ENCODE measurements around the gene CDRT15.
"Not testable (repeated sequence)": the region's sequence is repeated elsewhere in the genome, so short reads cannot be mapped to it uniquely, and the experiment has no call there.

The CDRT15 gene

DNA sequence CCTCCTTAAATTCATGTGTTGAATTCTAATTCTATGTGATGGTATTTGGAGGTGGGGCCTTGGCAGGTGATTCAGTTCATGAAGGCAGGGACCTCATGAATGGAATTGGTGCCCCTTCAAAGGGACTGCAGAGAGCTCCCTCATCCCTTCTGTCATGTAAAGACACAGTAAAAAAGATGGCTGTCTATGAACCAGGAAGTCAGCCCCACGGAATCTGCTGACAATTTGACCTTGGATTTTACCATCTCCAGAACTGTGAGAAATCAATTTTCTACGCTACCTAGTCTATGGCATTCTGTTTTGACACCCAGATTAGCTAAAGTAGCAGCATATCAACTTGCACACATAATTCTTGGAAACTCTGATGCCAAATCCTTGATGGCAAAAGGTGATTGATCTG, 1.6 kb downstream of the CDRT15 start:
- H3K27me3 ChIP-seq (ENCODE audit: low read depth, low read length); H3K27ac ChIP-seq (ENCODE audit: low read length); H3K36me3 ChIP-seq (ENCODE audit: control insufficient read depth in 1 of 2, insufficient read depth in 2 of 2, low read length in 2 of 2); H3K4me3 ChIP-seq (ENCODE audit: low read depth in 1 of 2, low read length in 2 of 2); H3K9me3 ChIP-seq (ENCODE audit: control insufficient read depth in 1 of 2, low read length in 2 of 2); H3K4me1 ChIP-seq (ENCODE audit: control insufficient read depth in 1 of 2, insufficient read depth in 2 of 2, low read length in 2 of 2): not testable (repeated sequence)

DNA sequence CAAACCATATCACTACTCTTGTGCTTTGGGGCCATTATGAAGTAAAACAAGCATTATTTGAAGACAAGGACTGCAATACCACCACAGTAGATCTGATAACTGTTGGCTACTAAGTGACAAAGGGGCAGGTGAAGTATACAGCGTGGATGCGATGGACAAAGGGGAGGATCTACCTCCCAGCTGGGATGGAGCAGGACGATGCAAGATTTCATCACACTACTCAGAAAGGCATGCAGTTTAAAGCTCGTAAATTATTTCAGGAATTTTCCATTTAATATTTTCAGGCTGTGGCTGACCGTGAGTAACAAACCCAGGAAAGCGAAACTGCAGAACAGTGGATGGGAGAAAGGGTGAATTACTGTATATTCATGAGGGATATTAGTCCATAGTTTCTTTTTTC, 5.5 kb downstream of the CDRT15 start:
- H3K4me1 ChIP-seq (ENCODE audit: control insufficient read depth in 1 of 2, insufficient read depth in 2 of 2, low read length in 2 of 2); H3K27ac ChIP-seq (ENCODE audit: low read length); H3K4me3 ChIP-seq (ENCODE audit: low read depth in 1 of 2, low read length in 2 of 2); H3K27me3 ChIP-seq (ENCODE audit: low read depth, low read length); H3K36me3 ChIP-seq (ENCODE audit: control insufficient read depth in 1 of 2, insufficient read depth in 2 of 2, low read length in 2 of 2); H3K9me3 ChIP-seq (ENCODE audit: control insufficient read depth in 1 of 2, low read length in 2 of 2): not testable (repeated sequence)

DNA sequence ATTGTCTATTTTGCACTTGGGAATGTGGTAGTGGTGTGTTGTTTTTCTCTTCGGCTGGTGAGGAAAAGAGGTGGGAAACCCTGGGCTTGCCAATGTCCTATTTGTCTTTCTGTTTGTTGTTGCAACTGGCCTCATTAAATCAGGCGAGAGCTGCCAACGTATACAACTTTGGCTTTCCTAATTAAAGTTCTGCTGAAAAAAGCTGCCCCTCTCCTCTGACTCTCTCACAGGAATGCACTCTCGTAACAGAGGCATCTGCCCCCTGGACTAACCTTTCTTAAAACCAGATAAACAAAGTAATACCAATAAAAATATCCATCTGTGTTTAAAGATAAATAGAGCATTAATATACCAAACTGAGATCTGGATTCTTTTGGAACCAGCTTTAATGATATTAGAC, 7.8 kb downstream of the CDRT15 start:
- H3K4me3 ChIP-seq (ENCODE audit: low read depth in 1 of 2, low read length in 2 of 2): no peak overlapping the region
- H3K9me3 ChIP-seq (ENCODE audit: control insufficient read depth in 1 of 2, low read length in 2 of 2): no peaks in the 10 kb centered on the region
- no peaks in the 10 kb centered on the region for H3K36me3 ChIP-seq (ENCODE audit: control insufficient read depth in 1 of 2, insufficient read depth in 2 of 2, low read length in 2 of 2)
- no peaks in the 10 kb centered on the region for H3K27me3 ChIP-seq (ENCODE audit: low read depth, low read length)
- H3K4me1 ChIP-seq (ENCODE audit: control insufficient read depth in 1 of 2, insufficient read depth in 2 of 2, low read length in 2 of 2): no peaks in the 10 kb centered on the region
- H3K27ac ChIP-seq (ENCODE audit: low read length): no peak overlapping the region

DNA sequence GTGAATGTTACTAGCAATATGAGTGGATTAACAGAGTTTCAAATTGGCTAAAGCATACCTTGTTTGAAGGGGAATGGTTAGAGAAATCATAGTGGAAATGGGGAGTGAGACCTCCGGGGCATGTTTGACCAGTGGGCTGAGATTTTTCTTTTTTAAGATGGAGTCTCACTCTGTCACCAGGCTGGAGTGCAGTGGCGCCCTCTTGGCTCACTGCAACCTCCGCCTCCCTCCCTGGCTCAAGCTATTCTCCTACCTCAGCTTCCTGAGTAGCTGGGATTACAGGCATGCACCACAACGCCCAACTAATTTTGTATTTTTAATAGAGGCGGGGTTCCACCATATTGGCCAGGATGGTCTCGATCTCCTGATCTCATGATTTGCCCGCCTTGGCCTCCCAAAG, 9.6 kb downstream of the CDRT15 start:
- no peaks in the 10 kb centered on the region for H3K4me1 ChIP-seq (ENCODE audit: control insufficient read depth in 1 of 2, insufficient read depth in 2 of 2, low read length in 2 of 2)
- H3K36me3 ChIP-seq (ENCODE audit: control insufficient read depth in 1 of 2, insufficient read depth in 2 of 2, low read length in 2 of 2): no peaks in the 10 kb centered on the region
- no peaks in the 10 kb centered on the region for H3K27me3 ChIP-seq (ENCODE audit: low read depth, low read length)
- H3K27ac ChIP-seq (ENCODE audit: low read length): no peak overlapping the region
- H3K4me3 ChIP-seq (ENCODE audit: low read depth in 1 of 2, low read length in 2 of 2): no peak overlapping the region
- no peaks in the 10 kb centered on the region for H3K9me3 ChIP-seq (ENCODE audit: control insufficient read depth in 1 of 2, low read length in 2 of 2)

DNA sequence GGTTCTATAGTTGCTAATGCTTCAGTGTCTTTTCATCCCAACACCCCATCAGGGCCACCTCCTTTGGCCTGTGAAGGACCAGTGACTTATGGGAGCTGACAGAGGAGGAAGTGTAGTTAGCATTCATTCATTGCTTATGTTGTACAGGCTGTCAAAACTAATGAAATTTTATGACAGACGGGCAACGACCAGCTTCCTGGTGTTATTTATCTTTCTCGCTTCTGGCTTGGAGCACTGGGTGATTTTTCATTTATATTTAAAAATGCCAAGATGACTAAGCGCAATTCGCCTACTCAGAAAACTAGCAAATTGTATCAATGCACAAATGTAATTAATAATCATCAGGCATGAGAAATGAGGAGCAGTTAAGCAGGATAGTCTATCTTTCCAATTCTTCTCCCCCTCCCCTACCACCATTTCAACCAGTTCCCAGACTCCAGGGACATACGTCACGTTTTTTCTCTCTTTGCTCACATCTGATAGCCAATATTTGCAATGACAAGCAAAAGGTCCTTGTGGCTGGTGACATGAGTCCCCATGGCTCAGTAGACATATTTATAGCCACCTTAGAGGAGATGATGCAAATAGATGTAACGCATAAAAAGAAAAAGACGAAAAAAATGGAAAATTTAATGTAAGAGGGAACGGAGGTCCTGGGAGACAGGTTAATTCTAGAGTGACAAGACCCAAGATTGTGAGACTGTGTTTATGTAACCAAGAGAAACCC, 11.2 kb downstream of the CDRT15 start:
- Histone ChIP-seq H3K9me3 (ENCODE audit: control insufficient read depth in 1 of 2, low read length in 2 of 2) (no peaks in the 10 kb centered on the region), H3K36me3 (ENCODE audit: control insufficient read depth in 1 of 2, insufficient read depth in 2 of 2, low read length in 2 of 2) (no peaks in the 10 kb centered on the region), H3K4me1 (ENCODE audit: control insufficient read depth in 1 of 2, insufficient read depth in 2 of 2, low read length in 2 of 2) (no peaks in the 10 kb centered on the region), H3K4me3 (ENCODE audit: low read depth in 1 of 2, low read length in 2 of 2) (no peak overlapping the region), H3K27me3 (ENCODE audit: low read depth, low read length) (no peaks in the 10 kb centered on the region), H3K27ac (ENCODE audit: low read length) (no peak overlapping the region)

DNA sequence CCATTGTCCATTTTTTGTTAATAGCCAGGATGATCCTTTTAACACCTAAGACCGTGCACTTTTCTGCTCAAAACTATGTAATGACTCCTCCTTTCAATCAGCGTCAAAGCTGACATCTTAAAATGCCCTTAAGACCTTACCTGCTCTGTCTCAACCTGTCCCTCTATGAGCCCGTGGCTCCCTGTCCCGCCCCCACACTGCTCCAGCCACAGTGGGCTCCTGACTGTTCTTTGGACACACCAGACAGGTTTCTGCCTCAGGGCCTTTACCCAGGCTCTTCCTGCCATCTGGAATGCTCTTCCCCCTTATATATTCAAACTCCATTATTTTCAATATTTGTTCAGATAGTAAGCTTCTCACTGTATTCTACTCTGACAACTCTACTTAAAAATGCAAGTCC, 14.1 kb downstream of the CDRT15 start:
- no peak overlapping the region for H3K27ac ChIP-seq (ENCODE audit: low read length)
- no peak overlapping the region for H3K4me3 ChIP-seq (ENCODE audit: low read depth in 1 of 2, low read length in 2 of 2)
- H3K36me3 ChIP-seq (ENCODE audit: control insufficient read depth in 1 of 2, insufficient read depth in 2 of 2, low read length in 2 of 2): no peaks in the 10 kb centered on the region
- no peaks in the 10 kb centered on the region for H3K4me1 ChIP-seq (ENCODE audit: control insufficient read depth in 1 of 2, insufficient read depth in 2 of 2, low read length in 2 of 2)
- no peaks in the 10 kb centered on the region for H3K9me3 ChIP-seq (ENCODE audit: control insufficient read depth in 1 of 2, low read length in 2 of 2)
- no peaks in the 10 kb centered on the region for H3K27me3 ChIP-seq (ENCODE audit: low read depth, low read length)

DNA sequence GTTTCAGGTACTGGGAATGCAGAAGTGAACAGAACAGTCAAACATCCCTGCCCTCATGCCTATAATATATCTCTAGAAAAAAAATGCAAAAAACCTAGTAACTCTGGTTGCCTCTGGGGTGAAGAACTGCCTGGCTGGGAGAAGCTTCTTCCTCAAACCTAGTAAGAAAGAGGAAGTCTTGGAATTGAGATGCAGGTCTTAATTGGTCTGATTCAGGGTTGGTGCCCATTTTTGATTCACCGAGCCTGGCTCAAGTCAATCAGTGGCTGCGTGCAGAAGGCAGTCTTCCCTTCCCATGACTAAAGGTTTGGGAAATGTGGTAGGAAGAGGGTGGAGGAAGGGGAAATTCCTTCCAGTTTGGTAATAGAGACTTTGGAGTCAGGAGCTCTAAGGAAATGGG, 22.4 kb downstream of the CDRT15 start:
- no peak overlapping the region for H3K4me3 ChIP-seq (ENCODE audit: low read depth in 1 of 2, low read length in 2 of 2)

DNA sequence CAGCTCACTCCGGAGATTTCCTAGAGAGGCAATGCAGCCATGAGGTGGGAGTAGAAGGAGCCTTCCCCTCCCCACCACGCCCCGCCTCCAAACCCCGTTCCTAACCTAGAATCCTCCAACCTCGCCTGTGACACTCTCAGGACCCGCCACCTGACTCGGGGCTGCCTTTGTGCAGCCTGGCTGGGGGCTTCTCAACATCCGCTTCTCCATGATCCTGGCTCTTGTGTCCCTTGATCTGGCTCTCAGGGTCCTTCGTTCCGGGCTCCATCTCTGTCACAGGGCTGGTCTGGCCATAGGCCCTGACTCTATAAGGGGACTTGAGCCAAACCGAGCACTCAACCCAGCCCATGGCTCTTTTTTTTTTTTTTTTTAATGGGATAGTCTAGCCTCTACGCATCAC, 24.3 kb downstream of the CDRT15 start:
- no peak overlapping the region for H3K4me3 ChIP-seq (ENCODE audit: low read depth in 1 of 2, low read length in 2 of 2)

More for the DNA sequence above, 22.4 kb downstream of the CDRT15 start:
- Histone ChIP-seq H3K27ac (ENCODE audit: low read length) (no peak overlapping the region), H3K4me1 (ENCODE audit: control insufficient read depth in 1 of 2, insufficient read depth in 2 of 2, low read length in 2 of 2) (no peaks in the 10 kb centered on the region), H3K27me3 (ENCODE audit: low read depth, low read length) (no peaks in the 10 kb centered on the region), H3K9me3 (ENCODE audit: control insufficient read depth in 1 of 2, low read length in 2 of 2) (no peaks in the 10 kb centered on the region), H3K36me3 (ENCODE audit: control insufficient read depth in 1 of 2, insufficient read depth in 2 of 2, low read length in 2 of 2) (peaks cover 0 to 13% of the 10 kb centered on the region in 2 donors)

DNA sequence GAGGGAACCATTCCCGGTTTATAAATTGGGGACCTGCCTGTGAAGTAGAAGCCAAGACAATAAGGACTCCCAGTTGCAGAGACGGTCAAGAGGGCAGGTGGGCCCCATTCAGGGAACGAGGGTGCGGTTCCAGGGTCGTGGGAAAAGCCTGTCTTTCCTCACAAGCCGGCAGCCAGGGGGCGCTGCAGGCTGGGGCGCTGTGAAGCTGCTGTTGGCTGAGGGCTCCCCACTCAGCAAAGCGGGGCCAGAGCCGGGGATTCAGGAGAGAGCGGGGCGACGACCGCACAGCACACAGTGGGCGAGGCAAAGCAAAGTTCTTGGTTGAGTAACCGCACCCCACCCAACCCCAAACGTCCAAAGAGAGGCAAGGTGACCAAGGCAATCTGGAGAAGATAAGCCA, 24.9 kb downstream of the CDRT15 start:
- no peak overlapping the region for H3K4me3 ChIP-seq (ENCODE audit: low read depth in 1 of 2, low read length in 2 of 2)
- no peaks in the 10 kb centered on the region for H3K9me3 ChIP-seq (ENCODE audit: control insufficient read depth in 1 of 2, low read length in 2 of 2)
- peaks cover 0 to 32% of the 10 kb centered on the region in 2 donors for H3K36me3 ChIP-seq (ENCODE audit: control insufficient read depth in 1 of 2, insufficient read depth in 2 of 2, low read length in 2 of 2)
- no peak overlapping the region for H3K27ac ChIP-seq (ENCODE audit: low read length)
- H3K4me1 ChIP-seq (ENCODE audit: control insufficient read depth in 1 of 2, insufficient read depth in 2 of 2, low read length in 2 of 2): no peaks in the 10 kb centered on the region
- no peaks in the 10 kb centered on the region for H3K27me3 ChIP-seq (ENCODE audit: low read depth, low read length)

More for the DNA sequence above, 24.3 kb downstream of the CDRT15 start:
- Histone ChIP-seq H3K4me1 (ENCODE audit: control insufficient read depth in 1 of 2, insufficient read depth in 2 of 2, low read length in 2 of 2) (no peaks in the 10 kb centered on the region), H3K27ac (ENCODE audit: low read length) (no peak overlapping the region), H3K36me3 (ENCODE audit: control insufficient read depth in 1 of 2, insufficient read depth in 2 of 2, low read length in 2 of 2) (peaks cover 0 to 28% of the 10 kb centered on the region in 2 donors), H3K9me3 (ENCODE audit: control insufficient read depth in 1 of 2, low read length in 2 of 2) (no peaks in the 10 kb centered on the region), H3K27me3 (ENCODE audit: low read depth, low read length) (no peaks in the 10 kb centered on the region)

DNA sequence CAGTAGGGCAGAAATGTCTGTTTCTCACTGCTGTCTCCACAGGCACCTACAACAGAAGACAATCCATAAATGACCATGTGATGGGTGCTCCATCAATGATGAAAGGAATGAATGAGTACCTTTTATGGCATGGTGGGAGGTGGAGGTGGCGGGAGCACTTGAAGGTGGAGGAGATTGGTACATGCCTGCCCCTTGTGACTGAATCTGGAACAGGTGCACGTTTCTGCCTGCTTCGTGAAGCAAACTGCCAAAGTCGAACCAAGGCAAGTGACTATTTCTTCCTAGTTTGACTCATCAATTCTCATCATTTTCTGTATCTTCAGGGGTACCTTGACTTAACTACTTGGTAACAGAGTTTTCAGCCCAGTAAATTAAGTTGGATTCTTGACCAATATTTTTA, 25.4 kb downstream of the CDRT15 start:
- Histone ChIP-seq H3K9me3 (ENCODE audit: control insufficient read depth in 1 of 2, low read length in 2 of 2) (no peaks in the 10 kb centered on the region), H3K4me3 (ENCODE audit: low read depth in 1 of 2, low read length in 2 of 2) (no peak overlapping the region), H3K27me3 (ENCODE audit: low read depth, low read length) (no peaks in the 10 kb centered on the region)

DNA sequence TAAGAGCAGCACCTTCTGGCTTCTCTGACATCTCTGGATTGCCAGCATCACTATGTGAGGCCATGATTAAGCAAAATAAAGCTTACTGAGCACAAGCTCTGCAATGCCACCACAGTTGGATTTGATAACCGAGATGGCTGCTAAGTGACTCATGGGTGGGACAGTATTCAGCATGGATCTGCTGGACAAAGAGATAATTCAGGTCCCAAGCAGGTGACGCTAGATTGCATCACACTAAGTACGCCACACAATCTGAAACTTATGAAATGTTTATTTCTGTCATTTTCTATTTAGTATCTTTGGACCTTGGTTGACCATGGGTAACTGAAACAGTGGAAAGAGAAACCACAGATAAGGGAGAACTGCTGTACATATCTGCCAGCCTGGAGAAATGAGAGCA, 27.4 kb downstream of the CDRT15 start:
- H3K9me3 ChIP-seq (ENCODE audit: control insufficient read depth in 1 of 2, low read length in 2 of 2): no peaks in the 10 kb centered on the region
- H3K27ac ChIP-seq (ENCODE audit: low read length): no peak overlapping the region
- H3K4me3 ChIP-seq (ENCODE audit: low read depth in 1 of 2, low read length in 2 of 2): no peak overlapping the region
- H3K27me3 ChIP-seq (ENCODE audit: low read depth, low read length): no peaks in the 10 kb centered on the region
- H3K36me3 ChIP-seq (ENCODE audit: control insufficient read depth in 1 of 2, insufficient read depth in 2 of 2, low read length in 2 of 2): peaks cover 0 to 42% of the 10 kb centered on the region in 2 donors
- H3K4me1 ChIP-seq (ENCODE audit: control insufficient read depth in 1 of 2, insufficient read depth in 2 of 2, low read length in 2 of 2): no peaks in the 10 kb centered on the region

More for the DNA sequence above, 25.4 kb downstream of the CDRT15 start:
- no peak overlapping the region for H3K27ac ChIP-seq (ENCODE audit: low read length)
- H3K4me1 ChIP-seq (ENCODE audit: control insufficient read depth in 1 of 2, insufficient read depth in 2 of 2, low read length in 2 of 2): no peaks in the 10 kb centered on the region
- H3K36me3 ChIP-seq (ENCODE audit: control insufficient read depth in 1 of 2, insufficient read depth in 2 of 2, low read length in 2 of 2): peaks cover 0 to 36% of the 10 kb centered on the region in 2 donors

DNA sequence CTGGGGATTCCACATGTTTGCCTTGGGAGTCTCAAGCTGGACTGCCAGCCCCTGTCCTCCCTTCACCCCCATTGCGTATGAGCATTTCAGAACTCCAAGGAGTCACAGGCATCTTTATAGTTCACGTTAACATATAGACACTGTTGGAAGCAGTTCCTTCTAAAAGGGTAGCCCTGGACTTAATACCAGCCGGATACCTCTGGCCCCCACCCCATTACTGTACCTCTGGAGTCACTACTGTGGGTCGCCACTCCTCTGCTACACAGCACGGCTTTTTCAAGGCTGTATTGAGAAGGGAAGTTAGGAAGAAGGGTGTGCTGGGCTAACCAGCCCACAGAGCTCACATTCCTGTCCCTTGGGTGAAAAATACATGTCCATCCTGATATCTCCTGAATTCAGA, 28.9 kb downstream of the CDRT15 start:
- H3K36me3 ChIP-seq (ENCODE audit: control insufficient read depth in 1 of 2, insufficient read depth in 2 of 2, low read length in 2 of 2): peaks cover 0 to 42% of the 10 kb centered on the region in 2 donors
- H3K4me1 ChIP-seq (ENCODE audit: control insufficient read depth in 1 of 2, insufficient read depth in 2 of 2, low read length in 2 of 2): no peaks in the 10 kb centered on the region
- no peak overlapping the region for H3K4me3 ChIP-seq (ENCODE audit: low read depth in 1 of 2, low read length in 2 of 2)
- H3K27ac ChIP-seq (ENCODE audit: low read length): no peak overlapping the region
- no peaks in the 10 kb centered on the region for H3K27me3 ChIP-seq (ENCODE audit: low read depth, low read length)
- no peaks in the 10 kb centered on the region for H3K9me3 ChIP-seq (ENCODE audit: control insufficient read depth in 1 of 2, low read length in 2 of 2)

Measured in muscle layer of duodenum (tissue), 2 donors.